NB4 (cell line): ENCODE results near the gene KAT2B.

Experiments
- DNase-seq: peaks from one replicate; pipeline ENCODE4 v3.0.0; 2010; ENCODE audit warnings: low read depth
- H3K4me3 ChIP-seq: one replicate; pipeline ENCODE4 v1.5.1; 2011; ENCODE audit warnings: mild to moderate bottlenecking, low read depth, low read length, moderate library complexity
- CTCF ChIP-seq: IDR thresholded peaks from one replicate; pipeline ENCODE4 v1.5.1; 2012; ENCODE audit warnings: low read depth, low read length
- MAX ChIP-seq: IDR thresholded peaks from 2 replicates; pipeline ENCODE4 v1.6.1; 2011; ENCODE audit warnings: low read depth, low read length
- MYC ChIP-seq: IDR thresholded peaks from 2 replicates; pipeline ENCODE4 v1.6.1; 2011; ENCODE audit warnings: low read depth, low read length
- POLR2A ChIP-seq: IDR thresholded peaks from 2 replicates; pipeline ENCODE4 v1.6.1; 2011; ENCODE audit warnings: mild to moderate bottlenecking; ENCODE audit not compliant: insufficient read length; ENCODE audit errors: extremely low read depth

KAT2B gene

GRCh38 chr3:20066079-20066478 lies 25.8 kb downstream of the KAT2B start:
- DNase-seq, result no peak
- no peak overlapping the region for H3K4me3 ChIP-seq
- TF ChIP-seq MAX (no peak), POLR2A (no peak), CTCF (no peak), MYC (no peak)

- H3K4me3 ChIP-seq, result no peak overlapping the region
- DNase-seq, result peak; percentile 77
- TF ChIP-seq MYC (no peak), MAX (no peak), POLR2A (no peak), CTCF (no peak)
Observed at GRCh38 chr3:20066850-20067617, 26.8 kb downstream of the KAT2B start.

- no peak for DNase-seq
- H3K4me3 ChIP-seq, result no peak overlapping the region
- no peak for TF ChIP-seq MYC
- TF ChIP-seq CTCF, result no peak
- TF ChIP-seq MAX, result no peak
- TF ChIP-seq POLR2A, result no peak
Observed at GRCh38 chr3:20068512-20069177, 28.4 kb downstream of the KAT2B start.

GRCh38 chr3:20069178-20069532 lies 28.9 kb downstream of the KAT2B start:
- no peak for DNase-seq
- TF ChIP-seq MYC (no peak), CTCF (no peak), POLR2A (no peak), MAX (no peak)
- no peak overlapping the region for H3K4me3 ChIP-seq

DNA sequence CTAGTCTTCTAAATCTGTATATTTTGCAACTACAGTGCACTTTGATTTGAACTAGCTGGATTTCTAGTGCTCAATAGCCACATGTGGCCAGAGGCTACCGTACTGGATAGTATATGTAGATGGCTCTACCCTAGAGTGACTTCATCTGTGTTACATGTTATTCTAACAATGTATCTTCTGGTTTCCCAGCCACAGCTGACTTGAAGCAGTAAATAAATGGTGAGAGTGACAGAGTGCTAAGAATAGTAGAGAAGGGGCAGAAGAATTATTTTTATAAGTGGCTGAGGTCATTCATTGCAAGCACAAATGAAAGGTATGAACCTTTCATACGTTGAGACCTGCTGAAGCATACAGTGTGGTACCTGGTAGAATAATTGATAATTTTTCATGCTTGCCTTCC lies 30.9 kb downstream of the KAT2B start:
- no peak for TF ChIP-seq POLR2A
- no peak for TF ChIP-seq CTCF
- no peak for TF ChIP-seq MYC
- no peak for TF ChIP-seq MAX
- no peak overlapping the region for H3K4me3 ChIP-seq
- no peak for DNase-seq

DNA sequence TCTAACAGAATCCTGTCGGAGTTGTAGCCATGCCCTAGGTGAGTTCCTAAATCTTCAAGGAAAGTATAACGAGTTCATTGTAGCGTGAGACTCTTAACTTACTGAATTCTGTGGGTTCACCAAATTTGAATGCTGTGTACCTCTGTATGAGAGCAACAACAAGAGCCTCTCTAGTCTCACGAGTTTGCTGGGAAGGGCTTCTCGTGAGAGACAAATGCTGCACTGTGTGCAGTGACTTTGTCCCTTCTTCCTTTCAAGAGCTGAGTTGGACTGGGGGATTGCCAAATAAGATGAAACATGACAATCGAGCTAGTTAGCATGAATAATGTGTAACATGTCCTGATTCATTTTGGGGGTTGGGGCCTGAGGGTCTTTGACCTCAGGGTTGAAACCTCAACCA lies 32.2 kb downstream of the KAT2B start:
- no peak overlapping the region for H3K4me3 ChIP-seq
- no peak for DNase-seq
- TF ChIP-seq POLR2A, result no peak
